K562 (cell line): ENCODE data around the gene RAB6C.

ENCODE experiments used
- CBX5 ChIP-seq: IDR thresholded peaks from 2 replicates; pipeline ENCODE4 v1.6.1; 2014; ENCODE audit warnings: low read depth, borderline replicate concordance
- EZH2 ChIP-seq: IDR thresholded peaks from 2 replicates; pipeline ENCODE4 v1.6.1; 2012; ENCODE audit warnings: low read depth, mild to moderate bottlenecking, inconsistent platforms, low read length, borderline replicate concordance
- NR3C1 ChIP-seq: sonication (generic); formaldehyde crosslinking; IDR thresholded peaks from 2 replicates; pipeline ENCODE4 v1.8.1; 2022; ENCODE audit warnings: missing genetic modification reagents
- NRF1 ChIP-seq, 2 experiments: fragments of 450-650 bp; IDR thresholded peaks in 1 of 2; conservative IDR thresholded peaks in 1 of 2; 2 replicates each; pipeline ENCODE4 v1.6.1; 2014; ENCODE audit warnings: mild to moderate bottlenecking in 2 of 2

DNA sequence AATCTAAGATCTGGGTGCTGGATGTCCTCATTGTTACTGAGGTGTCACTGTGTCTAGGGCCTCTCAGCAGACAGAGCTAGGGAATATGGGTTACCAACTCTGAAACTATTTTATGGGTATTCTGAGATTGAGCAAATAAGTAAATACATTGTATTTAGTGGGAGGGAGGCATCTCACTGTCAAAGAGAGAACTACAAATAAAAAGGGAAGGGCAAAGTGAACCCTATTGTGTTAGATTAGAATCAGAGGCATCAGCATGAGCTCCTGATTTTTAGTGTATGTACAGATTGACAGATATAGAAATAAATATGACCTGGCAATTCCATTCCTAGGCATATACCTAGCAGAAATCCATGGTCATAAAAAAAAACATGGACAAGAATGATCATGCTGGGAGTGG is 33.9 kb upstream of the RAB6C start:
- TF ChIP-seq CBX5 (no peak), EZH2 (no peak), NRF1 (conservative IDR thresholded peaks at IDR 0.05 in 1 of 2, IDR thresholded peaks at IDR 0.05 in 1 of 2) (no peak), NR3C1 (no peak)
